ENCODE data around the gene RUSC2. TPM values are rescaled to one million over a fixed set of nuclear protein-coding genes. Genes with fewer than 3 reads are reported as not detected.

The RUSC2 gene
- polyA plus RNA-seq, 1 donor from 2014 or later = 46.4 TPM

DNA sequence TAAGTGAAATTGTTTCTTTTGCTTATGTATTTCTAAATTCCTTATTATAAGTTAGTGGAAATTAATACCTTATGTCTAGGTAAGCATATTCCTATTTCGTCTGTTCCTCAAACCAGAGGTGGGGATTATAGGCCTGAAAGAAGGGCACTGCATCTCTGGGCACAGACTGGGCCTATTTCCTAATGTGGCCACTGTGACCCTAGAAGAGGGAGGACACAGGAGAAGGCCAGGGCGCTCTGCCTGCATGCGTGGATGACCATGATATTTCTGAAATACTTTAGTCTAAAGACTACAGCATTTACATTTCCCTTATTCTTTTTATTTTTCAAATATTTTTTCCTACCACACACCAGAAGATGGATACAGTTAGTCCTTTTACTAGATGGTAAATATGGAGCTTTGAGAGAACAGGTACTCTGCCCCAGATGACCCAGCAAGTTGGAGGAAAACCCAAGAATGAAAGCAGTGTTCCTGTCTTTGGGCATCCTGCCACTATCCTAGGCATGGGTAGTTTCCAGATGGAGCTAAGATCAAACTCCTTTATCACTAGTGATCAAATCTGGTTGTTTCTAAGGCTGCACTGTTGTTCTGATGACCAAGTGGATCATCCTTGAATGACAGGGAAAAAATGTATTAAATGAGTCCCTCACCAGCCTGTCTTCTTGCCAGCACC, 27.8 kb downstream of the RUSC2 start:
- Histone ChIP-seq H4K20me1 (ENCODE audit: insufficient read depth) (no peaks in the 10 kb centered on the region), H2AFZ (ENCODE audit: low read depth, low read length) (no peak overlapping the region), H3K27me3 (ENCODE audit: insufficient read depth, low read depth, low read length) (no peaks in the 10 kb centered on the region), H3F3A (ENCODE audit: insufficient read depth, low read length, poor library complexity, severe bottlenecking) (no peaks in the 10 kb centered on the region), H3K4me2 (ENCODE audit: low read length) (peak overlapping the region; percentile 13), H3K36me3 (ENCODE audit: insufficient read depth, low read length) (no peaks in the 10 kb centered on the region), H3K9ac (ENCODE audit: low read length) (peak overlapping the region; percentile 20), H3K27ac (ENCODE audit: low read length) (peak overlapping the region; percentile 40), H3K9me2 (ENCODE audit: insufficient read depth, low read length) (no peaks in the 10 kb centered on the region), H3K4me3 (ENCODE audit: low read length) (peak overlapping the region; percentile 44), H3K79me2 (replicated peaks; ENCODE audit: insufficient read depth, low read length) (no peaks in the 10 kb centered on the region), H3K9me3 (ENCODE audit: low read length) (no peaks in the 10 kb centered on the region)
- TF ChIP-seq SMC3 (conservative IDR thresholded peaks at IDR 0.05; ENCODE audit: poor library complexity) = no peak
- TF ChIP-seq MXI1 (conservative IDR thresholded peaks at IDR 0.05; ENCODE audit: poor library complexity, severe bottlenecking) = no peak
- TF ChIP-seq, protein P1, sequence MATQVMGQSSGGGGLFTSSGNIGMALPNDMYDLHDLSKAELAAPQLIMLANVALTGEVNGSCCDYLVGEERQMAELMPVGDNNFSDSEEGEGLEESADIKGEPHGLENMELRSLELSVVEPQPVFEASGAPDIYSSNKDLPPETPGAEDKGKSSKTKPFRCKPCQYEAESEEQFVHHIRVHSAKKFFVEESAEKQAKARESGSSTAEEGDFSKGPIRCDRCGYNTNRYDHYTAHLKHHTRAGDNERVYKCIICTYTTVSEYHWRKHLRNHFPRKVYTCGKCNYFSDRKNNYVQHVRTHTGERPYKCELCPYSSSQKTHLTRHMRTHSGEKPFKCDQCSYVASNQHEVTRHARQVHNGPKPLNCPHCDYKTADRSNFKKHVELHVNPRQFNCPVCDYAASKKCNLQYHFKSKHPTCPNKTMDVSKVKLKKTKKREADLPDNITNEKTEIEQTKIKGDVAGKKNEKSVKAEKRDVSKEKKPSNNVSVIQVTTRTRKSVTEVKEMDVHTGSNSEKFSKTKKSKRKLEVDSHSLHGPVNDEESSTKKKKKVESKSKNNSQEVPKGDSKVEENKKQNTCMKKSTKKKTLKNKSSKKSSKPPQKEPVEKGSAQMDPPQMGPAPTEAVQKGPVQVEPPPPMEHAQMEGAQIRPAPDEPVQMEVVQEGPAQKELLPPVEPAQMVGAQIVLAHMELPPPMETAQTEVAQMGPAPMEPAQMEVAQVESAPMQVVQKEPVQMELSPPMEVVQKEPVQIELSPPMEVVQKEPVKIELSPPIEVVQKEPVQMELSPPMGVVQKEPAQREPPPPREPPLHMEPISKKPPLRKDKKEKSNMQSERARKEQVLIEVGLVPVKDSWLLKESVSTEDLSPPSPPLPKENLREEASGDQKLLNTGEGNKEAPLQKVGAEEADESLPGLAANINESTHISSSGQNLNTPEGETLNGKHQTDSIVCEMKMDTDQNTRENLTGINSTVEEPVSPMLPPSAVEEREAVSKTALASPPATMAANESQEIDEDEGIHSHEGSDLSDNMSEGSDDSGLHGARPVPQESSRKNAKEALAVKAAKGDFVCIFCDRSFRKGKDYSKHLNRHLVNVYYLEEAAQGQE (IDR thresholded peaks at IDR 0.05; ENCODE audit: borderline replicate concordance) = no peak
- TF ChIP-seq EZH2 (IDR thresholded peaks at IDR 0.05; ENCODE audit: borderline replicate concordance, insufficient read depth, low read length, poor library complexity, severe bottlenecking) = no peak
- no peak for TF ChIP-seq TAF1 (IDR thresholded peaks at IDR 0.05; ENCODE audit: low read depth)
- TF ChIP-seq, protein P2, sequence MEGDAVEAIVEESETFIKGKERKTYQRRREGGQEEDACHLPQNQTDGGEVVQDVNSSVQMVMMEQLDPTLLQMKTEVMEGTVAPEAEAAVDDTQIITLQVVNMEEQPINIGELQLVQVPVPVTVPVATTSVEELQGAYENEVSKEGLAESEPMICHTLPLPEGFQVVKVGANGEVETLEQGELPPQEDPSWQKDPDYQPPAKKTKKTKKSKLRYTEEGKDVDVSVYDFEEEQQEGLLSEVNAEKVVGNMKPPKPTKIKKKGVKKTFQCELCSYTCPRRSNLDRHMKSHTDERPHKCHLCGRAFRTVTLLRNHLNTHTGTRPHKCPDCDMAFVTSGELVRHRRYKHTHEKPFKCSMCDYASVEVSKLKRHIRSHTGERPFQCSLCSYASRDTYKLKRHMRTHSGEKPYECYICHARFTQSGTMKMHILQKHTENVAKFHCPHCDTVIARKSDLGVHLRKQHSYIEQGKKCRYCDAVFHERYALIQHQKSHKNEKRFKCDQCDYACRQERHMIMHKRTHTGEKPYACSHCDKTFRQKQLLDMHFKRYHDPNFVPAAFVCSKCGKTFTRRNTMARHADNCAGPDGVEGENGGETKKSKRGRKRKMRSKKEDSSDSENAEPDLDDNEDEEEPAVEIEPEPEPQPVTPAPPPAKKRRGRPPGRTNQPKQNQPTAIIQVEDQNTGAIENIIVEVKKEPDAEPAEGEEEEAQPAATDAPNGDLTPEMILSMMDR (IDR thresholded peaks at IDR 0.05; ENCODE audit: poor library complexity, severe bottlenecking) = no peak
- no peak for TF ChIP-seq EP300 (conservative IDR thresholded peaks at IDR 0.05; ENCODE audit: poor library complexity, severe bottlenecking)
- TF ChIP-seq POLR2AphosphoS5 (IDR thresholded peaks at IDR 0.05) = no peak
- TF ChIP-seq RAD21 (conservative IDR thresholded peaks at IDR 0.05) = no peak

DNA sequence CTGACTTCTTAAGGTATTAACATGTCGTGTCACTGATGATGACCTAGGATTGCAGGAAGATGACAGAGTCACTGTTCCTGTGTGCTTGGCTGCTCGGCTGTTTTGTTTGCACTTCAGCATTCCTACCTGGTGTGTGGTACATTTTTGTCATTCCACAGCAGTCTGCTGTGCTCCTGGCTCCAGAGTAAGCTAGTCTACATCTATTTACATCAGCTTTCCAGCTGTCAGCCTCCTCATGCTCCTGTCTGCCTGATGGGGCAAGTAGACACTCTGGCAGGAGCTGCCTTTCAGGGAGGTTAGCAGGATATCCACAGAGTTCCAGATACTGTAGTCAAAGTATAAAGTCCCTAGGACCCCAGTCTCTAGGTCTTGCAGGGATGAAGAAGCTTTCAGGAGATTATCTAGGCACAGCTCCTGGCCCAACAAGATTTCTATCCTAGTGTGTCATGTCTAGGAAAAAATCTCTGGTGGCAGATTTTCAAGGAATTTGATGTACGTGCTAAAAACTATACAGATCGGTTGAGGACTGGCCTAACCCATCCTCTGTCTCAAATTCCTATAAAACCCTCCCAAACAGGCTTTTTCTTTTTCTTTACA, 28.4 kb downstream of the RUSC2 start:
- peak overlapping the region; percentile 40 for H3K27ac ChIP-seq (ENCODE audit: low read length)
- TF ChIP-seq TAF1 (IDR thresholded peaks at IDR 0.05; ENCODE audit: low read depth) (no peak), POLR2AphosphoS5 (IDR thresholded peaks at IDR 0.05) (peak; percentile 29), EP300 (conservative IDR thresholded peaks at IDR 0.05; ENCODE audit: poor library complexity, severe bottlenecking) (peak; percentile 75)
- TF ChIP-seq, protein P1 (IDR thresholded peaks at IDR 0.05; ENCODE audit: borderline replicate concordance) = peak; percentile 43
- no peak overlapping the region for H2AFZ ChIP-seq (ENCODE audit: low read depth, low read length)
- no peaks in the 10 kb centered on the region for H3K79me2 ChIP-seq (replicated peaks; ENCODE audit: insufficient read depth, low read length)
- peak overlapping the region; percentile 20 for H3K9ac ChIP-seq (ENCODE audit: low read length)
- H3K27me3 ChIP-seq (ENCODE audit: insufficient read depth, low read depth, low read length) = no peaks in the 10 kb centered on the region
- peak overlapping the region; percentile 13 for H3K4me2 ChIP-seq (ENCODE audit: low read length)
- H3K4me3 ChIP-seq (ENCODE audit: low read length) = peak overlapping the region; percentile 44
- H4K20me1 ChIP-seq (ENCODE audit: insufficient read depth) = no peaks in the 10 kb centered on the region
- H3K9me2 ChIP-seq (ENCODE audit: insufficient read depth, low read length) = no peaks in the 10 kb centered on the region
- no peaks in the 10 kb centered on the region for H3K36me3 ChIP-seq (ENCODE audit: insufficient read depth, low read length)
- H3F3A ChIP-seq (ENCODE audit: insufficient read depth, low read length, poor library complexity, severe bottlenecking) = no peaks in the 10 kb centered on the region
- no peaks in the 10 kb centered on the region for H3K9me3 ChIP-seq (ENCODE audit: low read length)

Measured in neural cell (in vitro differentiated cells).